Measurements from ENCODE around the gene AEBP1.

The AEBP1 gene

GRCh38 chr7:44162785-44163395 is 58.7 kb downstream of the AEBP1 start:
- Mint-ChIP-seq H3K36me3 (ENCODE audit: low read depth) (peaks cover 6% of the 10 kb centered on the region), H3K4me3 (no peak overlapping the region), H3K9me3 (peaks cover 21% of the 10 kb centered on the region), H3K4me1 (peaks cover 19% of the 10 kb centered on the region), H3K27ac (no peak overlapping the region), H3K27me3 (ENCODE audit: low read depth, poor library complexity) (peaks cover 26% of the 10 kb centered on the region)
- DNase-seq: no peak
- TF ChIP-seq CTCF (IDR thresholded peaks at IDR 0.05): no peak

GRCh38 chr7:44163591-44163990 is 59.4 kb downstream of the AEBP1 start:
- H3K27me3 Mint-ChIP-seq (ENCODE audit: low read depth, poor library complexity): peaks cover 30% of the 10 kb centered on the region
- H3K4me1 Mint-ChIP-seq: peaks cover 16% of the 10 kb centered on the region
- peaks cover 21% of the 10 kb centered on the region for H3K9me3 Mint-ChIP-seq
- H3K27ac Mint-ChIP-seq: no peak overlapping the region
- no peak for TF ChIP-seq CTCF (IDR thresholded peaks at IDR 0.05)
- H3K4me3 Mint-ChIP-seq: no peak overlapping the region
- DNase-seq: no peak
- H3K36me3 Mint-ChIP-seq (ENCODE audit: low read depth): peaks cover 6% of the 10 kb centered on the region

Data from nephron progenitor cell (in vitro differentiated cells).